ENCODE results near the gene CETP. TPM values are rescaled to one million over a fixed set of nuclear protein-coding genes. Genes with fewer than 3 reads are reported as not detected.

CETP gene
- total RNA-seq, 4 donors from 2014 or later, result 1.6 TPM; not detected in 3

DNA sequence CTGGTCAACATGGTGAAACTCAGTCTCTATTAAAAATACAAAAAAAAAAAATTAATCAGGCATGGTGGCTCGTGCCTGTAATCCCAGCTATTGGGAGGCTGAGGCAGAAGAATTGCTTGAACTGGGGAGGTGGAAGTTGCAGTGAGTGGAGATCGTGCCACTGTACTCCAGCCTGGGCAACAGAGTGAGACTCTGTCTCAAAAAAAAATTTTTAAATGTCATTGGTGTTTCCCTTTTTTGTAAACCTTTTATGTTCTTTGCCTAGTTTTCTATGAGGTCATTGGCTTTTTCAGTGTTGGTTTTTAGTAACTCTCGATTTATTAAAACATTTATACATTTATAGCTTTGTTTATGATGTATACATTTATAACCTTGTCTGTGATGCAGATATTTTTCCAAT, 45.8 kb downstream of the CETP start:
- 68 to 84% methylated on average over 3 of the region's 3 CpGs for WGBS, 2 donors (ENCODE audit: low coverage in 1 of 2)
- no peak overlapping the region for H3K27ac ChIP-seq
- H3K9me3 ChIP-seq, result no peaks in the 10 kb centered on the region
- ATAC-seq, result no peak
- H3K4me1 ChIP-seq, result no peaks in the 10 kb centered on the region
- H3K4me3 ChIP-seq, result no peak overlapping the region
- TF ChIP-seq, protein P1, sequence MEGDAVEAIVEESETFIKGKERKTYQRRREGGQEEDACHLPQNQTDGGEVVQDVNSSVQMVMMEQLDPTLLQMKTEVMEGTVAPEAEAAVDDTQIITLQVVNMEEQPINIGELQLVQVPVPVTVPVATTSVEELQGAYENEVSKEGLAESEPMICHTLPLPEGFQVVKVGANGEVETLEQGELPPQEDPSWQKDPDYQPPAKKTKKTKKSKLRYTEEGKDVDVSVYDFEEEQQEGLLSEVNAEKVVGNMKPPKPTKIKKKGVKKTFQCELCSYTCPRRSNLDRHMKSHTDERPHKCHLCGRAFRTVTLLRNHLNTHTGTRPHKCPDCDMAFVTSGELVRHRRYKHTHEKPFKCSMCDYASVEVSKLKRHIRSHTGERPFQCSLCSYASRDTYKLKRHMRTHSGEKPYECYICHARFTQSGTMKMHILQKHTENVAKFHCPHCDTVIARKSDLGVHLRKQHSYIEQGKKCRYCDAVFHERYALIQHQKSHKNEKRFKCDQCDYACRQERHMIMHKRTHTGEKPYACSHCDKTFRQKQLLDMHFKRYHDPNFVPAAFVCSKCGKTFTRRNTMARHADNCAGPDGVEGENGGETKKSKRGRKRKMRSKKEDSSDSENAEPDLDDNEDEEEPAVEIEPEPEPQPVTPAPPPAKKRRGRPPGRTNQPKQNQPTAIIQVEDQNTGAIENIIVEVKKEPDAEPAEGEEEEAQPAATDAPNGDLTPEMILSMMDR (IDR thresholded peaks at IDR 0.05), result no peak
- no peak for TF ChIP-seq POLR2AphosphoS5 (IDR thresholded peaks at IDR 0.05)
- TF ChIP-seq POLR2A (IDR thresholded peaks at IDR 0.05), result no peak
- TF ChIP-seq EP300 (IDR thresholded peaks at IDR 0.05), result no peak
- H3K36me3 ChIP-seq, result peaks cover 0 to 10% of the 10 kb centered on the region in 2 donors
- no peaks in the 10 kb centered on the region for H3K27me3 ChIP-seq

DNA sequence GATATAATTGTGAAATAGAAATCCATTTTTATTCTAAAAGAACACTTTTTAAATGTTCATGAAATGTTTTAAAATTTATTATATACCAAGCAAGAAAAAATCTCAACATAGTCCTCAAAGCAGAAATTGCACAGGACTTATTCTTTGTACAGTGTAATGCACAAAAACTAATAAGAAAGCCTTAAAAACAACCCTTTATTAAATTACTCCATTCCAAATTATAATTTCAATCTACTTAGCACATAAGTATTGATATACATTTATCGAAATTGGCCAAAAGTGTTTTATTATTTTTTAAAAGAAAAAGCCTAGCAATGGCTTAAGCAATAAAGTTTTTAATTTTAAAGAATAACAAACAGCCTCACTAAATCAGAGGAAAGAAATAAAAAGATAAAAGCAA, 46.7 kb downstream of the CETP start:
- Histone ChIP-seq H3K4me1 (no peaks in the 10 kb centered on the region), H3K4me3 (no peak overlapping the region), H3K27me3 (no peaks in the 10 kb centered on the region), H3K27ac (no peak overlapping the region), H3K36me3 (peaks cover 0 to 10% of the 10 kb centered on the region in 2 donors), H3K9me3 (no peaks in the 10 kb centered on the region)
- ATAC-seq, result no peak
- 94 to 100% methylated on average over 1 of the region's 1 CpG for WGBS, 2 donors (ENCODE audit: low coverage in 1 of 2)
- TF ChIP-seq POLR2AphosphoS5 (IDR thresholded peaks at IDR 0.05) (no peak), POLR2A (IDR thresholded peaks at IDR 0.05) (no peak), EP300 (IDR thresholded peaks at IDR 0.05) (no peak)
- TF ChIP-seq, protein P1 (IDR thresholded peaks at IDR 0.05), result no peak

DNA sequence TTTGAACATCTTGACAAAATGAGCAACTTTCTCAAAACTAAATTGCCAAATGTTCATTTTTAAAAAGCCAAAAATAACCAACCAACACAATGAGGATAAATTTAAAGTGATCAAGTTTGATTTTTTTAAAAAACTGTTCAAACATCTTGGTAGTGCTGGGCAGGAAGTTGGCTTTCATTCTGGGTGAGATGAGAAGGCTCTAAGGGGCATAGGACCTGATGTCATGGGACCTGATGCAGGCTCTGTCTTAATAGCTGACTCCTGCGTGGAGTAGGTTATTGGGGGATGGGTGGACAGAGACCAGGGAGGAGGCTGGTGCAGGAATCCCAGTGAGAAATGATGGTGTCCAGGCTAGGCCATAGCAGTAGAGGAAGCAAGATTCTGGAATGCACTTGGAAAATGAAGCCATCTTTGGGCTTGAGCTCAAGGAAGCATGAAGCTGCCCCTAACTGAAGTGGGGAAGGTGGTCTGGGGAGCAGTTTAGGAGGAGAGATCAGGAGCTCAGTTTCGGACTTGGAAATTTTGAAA, 48.0 kb downstream of the CETP start:
- Histone ChIP-seq H3K9me3 (no peaks in the 10 kb centered on the region), H3K4me1 (no peaks in the 10 kb centered on the region), H3K27me3 (no peaks in the 10 kb centered on the region), H3K4me3 (no peak overlapping the region), H3K27ac (no peak overlapping the region), H3K36me3 (peaks cover 0 to 2% of the 10 kb centered on the region in 2 donors)
- TF ChIP-seq, protein P1 (IDR thresholded peaks at IDR 0.05), result no peak
- TF ChIP-seq EP300 (IDR thresholded peaks at IDR 0.05), result no peak
- TF ChIP-seq POLR2A (IDR thresholded peaks at IDR 0.05), result no peak
- TF ChIP-seq POLR2AphosphoS5 (IDR thresholded peaks at IDR 0.05), result no peak
- no peak for ATAC-seq
- 87 to 100% methylated on average over 1 to 2 of the region's 2 CpGs for WGBS, 2 donors (ENCODE audit: low coverage in 1 of 2)

DNA sequence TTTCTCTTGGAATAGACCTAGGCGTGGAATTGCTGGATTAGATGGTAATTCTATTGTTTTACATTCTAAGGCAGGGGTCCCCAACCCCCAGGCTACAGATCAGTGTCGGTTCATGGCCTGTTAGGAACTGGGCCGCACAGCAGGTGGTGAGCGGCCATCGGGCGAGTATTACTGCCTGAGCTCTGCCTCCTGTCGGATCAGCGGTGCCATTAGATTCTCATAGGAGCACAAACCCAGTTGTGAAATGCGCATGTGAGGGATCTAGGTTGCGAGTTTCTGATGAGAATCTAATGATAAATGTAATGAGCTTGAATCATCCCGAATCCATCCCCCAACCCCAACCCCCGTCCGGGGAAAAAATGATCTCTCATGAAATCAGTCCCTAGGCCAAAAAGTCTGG, 50.6 kb downstream of the CETP start:
- Histone ChIP-seq H3K9me3 (no peaks in the 10 kb centered on the region), H3K27me3 (no peaks in the 10 kb centered on the region)
- 91 to 100% methylated on average over 3 to 9 of the region's 13 CpGs for WGBS, 2 donors (ENCODE audit: low coverage in 1 of 2)

DNA sequence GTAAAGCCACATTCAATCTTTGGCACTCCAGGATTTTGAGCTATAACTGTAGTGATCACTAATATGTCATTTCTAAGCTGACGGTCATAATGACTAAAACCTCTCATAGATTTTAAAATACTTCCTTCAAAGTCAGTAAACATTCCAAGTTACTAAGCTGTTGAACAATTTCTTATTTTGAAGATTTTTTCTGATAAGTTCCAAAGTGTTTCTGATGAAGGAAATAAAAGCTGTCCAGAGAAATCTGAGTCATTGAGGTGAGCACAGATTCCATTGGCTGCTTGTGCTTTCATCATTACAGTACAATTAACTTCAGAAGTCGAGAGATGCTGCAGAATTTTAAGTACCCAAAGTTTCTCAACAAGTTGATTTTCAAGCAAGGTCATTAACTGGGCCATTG, 51.5 kb downstream of the CETP start:
- Histone ChIP-seq H3K36me3 (peaks cover 0 to 16% of the 10 kb centered on the region in 2 donors), H3K9me3 (no peaks in the 10 kb centered on the region), H3K4me3 (no peak overlapping the region), H3K4me1 (no peaks in the 10 kb centered on the region), H3K27me3 (no peaks in the 10 kb centered on the region), H3K27ac (no peak overlapping the region)
- TF ChIP-seq, protein P1 (IDR thresholded peaks at IDR 0.05), result no peak
- TF ChIP-seq EP300 (IDR thresholded peaks at IDR 0.05) (no peak), POLR2AphosphoS5 (IDR thresholded peaks at IDR 0.05) (no peak), POLR2A (IDR thresholded peaks at IDR 0.05) (no peak)
- no peak for ATAC-seq
- WGBS, 2 donors (ENCODE audit: low coverage in 1 of 2), result 58 to 77% methylated on average over 2 of the region's 2 CpGs

More for the DNA sequence above, 50.6 kb downstream of the CETP start:
- peaks cover 0 to 7% of the 10 kb centered on the region in 2 donors for H3K36me3 ChIP-seq
- H3K27ac ChIP-seq, result no peak overlapping the region
- TF ChIP-seq, protein P1 (IDR thresholded peaks at IDR 0.05), result no peak
- TF ChIP-seq POLR2A (IDR thresholded peaks at IDR 0.05), result no peak
- TF ChIP-seq POLR2AphosphoS5 (IDR thresholded peaks at IDR 0.05), result no peak
- no peak for TF ChIP-seq EP300 (IDR thresholded peaks at IDR 0.05)
- no peak for ATAC-seq
- no peaks in the 10 kb centered on the region for H3K4me1 ChIP-seq
- no peak overlapping the region for H3K4me3 ChIP-seq
